Esophagus squamous epithelium (tissue), 4 donors: Measurements from ENCODE around the gene KMT5B.

Experiments used
- CTCF ChIP-seq, 6 experiments: fragments of 450-650 bp in 4 of 6; fragments of 200-600 bp in 2 of 6; sonication (generic) in 2 of 6; IDR thresholded peaks; one replicate each; pipeline ENCODE4 v1.5.1; 2016 to 2019; ENCODE audit warnings: antibody characterized with exemption in 6 of 6, mild to moderate bottlenecking in 4 of 6, moderate library complexity in 4 of 6
- POLR2A ChIP-seq, 4 donors: fragments of 450-650 bp; IDR thresholded peaks; one replicate each; pipeline ENCODE4 v1.6.1; 2017; ENCODE audit warnings: antibody characterized with exemption in 4 of 4, mild to moderate bottlenecking in 4 of 4, moderate library complexity in 3 of 4

GRCh38 chr11:68149417-68149816, 63.7 kb downstream of the KMT5B start:
- TF ChIP-seq POLR2A (IDR thresholded peaks at IDR 0.05): no peak
- TF ChIP-seq CTCF (IDR thresholded peaks at IDR 0.05): no peak
